Measurements from ENCODE around the gene CDA.

Gene CDA

DNA sequence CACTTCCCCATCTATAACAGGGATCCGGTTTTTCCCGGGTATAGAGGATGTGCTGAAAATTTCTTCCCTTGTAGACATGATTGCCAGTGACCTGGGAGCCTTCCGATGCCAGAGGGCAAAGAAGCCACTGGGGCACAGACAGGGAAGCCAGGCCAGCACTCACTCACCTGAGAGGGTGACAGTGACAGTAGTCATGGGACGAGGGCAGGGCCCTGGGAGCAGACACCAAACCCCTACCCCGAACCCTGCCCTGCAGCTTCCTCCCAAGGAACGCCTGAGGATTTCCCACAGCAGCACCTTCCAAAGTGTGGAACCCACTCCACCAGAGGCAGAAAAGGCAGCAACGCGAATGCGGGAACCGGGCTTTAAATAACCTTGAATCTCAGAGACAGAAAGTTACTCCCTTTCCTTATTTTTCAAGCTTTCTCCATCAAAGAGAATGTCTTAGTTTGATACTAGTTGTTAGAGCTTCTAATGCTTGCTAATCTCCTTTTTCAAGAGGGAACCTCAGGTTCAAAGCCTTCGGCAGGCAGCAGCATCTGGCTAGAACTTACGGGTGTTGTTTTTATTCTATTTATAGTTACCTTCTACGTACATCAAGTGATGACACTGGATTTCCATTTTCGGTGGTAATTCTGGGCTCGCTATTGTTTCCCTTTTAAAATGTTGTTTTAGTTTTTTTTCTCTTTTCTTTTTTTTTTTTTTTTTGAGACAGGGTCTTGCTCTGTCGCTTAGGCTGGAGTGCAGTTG, 69.4 kb downstream of the CDA start:
- DNase-seq, result no peak

- DNase-seq, result no peak
Observed at GRCh38 chr1:20660363-20660762, 71.5 kb downstream of the CDA start.

DNA sequence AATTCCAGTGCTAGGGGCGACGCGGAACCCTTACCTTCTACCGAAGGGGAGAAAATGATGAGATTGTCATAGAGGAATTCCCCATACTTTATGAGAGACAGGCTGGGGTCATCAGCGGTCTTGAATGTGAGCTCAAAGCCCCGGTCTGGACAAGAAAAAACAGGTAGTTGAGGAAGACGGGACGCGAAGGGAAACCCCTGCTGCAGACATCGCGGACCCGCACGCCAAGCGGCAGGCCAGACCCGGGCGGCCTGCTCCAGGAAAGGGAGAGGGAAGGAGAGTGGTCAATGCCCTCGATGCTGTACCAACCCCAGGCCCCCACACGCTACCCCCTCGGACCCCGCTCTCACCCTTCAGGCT, 71.9 kb downstream of the CDA start:
- no peak for DNase-seq

DNA sequence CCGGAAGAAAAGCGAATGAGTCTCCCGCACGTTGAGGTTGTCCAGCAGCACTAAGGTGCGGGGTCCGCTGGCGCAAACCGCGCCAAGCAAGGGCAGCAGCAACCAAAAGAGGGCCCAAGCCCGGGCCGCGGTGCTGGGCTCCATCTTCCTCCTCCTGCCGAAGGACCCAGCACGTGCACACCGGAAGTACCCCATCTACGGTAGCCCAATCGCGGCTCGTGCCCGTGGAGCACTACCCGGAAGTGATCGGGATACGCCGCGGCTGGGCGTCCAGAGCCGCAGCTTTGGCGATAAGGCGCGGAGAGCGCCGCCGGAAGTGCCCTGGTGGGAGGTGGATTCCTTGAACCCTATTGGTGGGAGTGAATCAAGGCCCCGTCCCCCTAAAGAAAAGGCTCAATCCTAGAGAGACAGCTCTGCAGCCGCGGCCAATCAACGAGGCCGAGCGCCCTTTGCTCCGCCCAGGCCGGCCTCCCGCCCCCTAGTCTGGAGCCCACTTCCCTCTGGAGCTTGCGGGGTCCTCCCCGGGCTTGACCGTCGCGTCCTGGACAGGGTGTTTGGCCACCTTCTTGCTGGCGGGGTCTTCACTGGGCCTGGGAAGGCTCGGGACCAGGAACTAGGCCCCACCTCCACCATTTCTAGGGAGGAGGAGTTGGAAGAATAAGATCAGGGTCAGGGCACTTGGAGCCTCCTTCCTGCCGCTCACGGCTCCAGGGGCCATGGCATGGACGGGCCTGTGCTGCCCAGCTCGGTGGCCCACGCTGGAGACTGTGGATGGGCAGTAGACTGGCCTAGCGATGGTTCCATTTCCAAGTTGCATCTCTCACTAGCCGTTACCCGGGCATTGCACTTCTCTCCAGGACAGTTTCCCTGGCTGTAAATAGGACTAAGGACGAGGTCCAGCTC, 72.6 kb downstream of the CDA start, which contains the start of gene DDOST:
Gene DDOST, minus strand, starts transcription at position 163 of the 903 bp plus-strand sequence. Its CDS starts 19 bp downstream, at position 144.
- peak; percentile 75 for DNase-seq

- DNase-seq, result no peak
Observed at GRCh38 chr1:20662110-20662475, 73.2 kb downstream of the CDA start.

GRCh38 chr1:20663365-20663764, 74.5 kb downstream of the CDA start:
- no peak for DNase-seq

- DNase-seq, result no peak
Observed at GRCh38 chr1:20663969-20664715, 75.2 kb downstream of the CDA start.

GRCh38 chr1:20665726-20666125, 76.8 kb downstream of the CDA start:
- DNase-seq, result no peak

- DNase-seq, result no peak
Observed at GRCh38 chr1:20666146-20666545, 77.2 kb downstream of the CDA start.

GRCh38 chr1:20666804-20667203, 77.9 kb downstream of the CDA start:
- DNase-seq, result no peak

All from cortex of kidney (tissue), 1 donor.